Testis (tissue), 2 donors: ENCODE measurements around the gene PI4KA.

Experiments
- POLR2A ChIP-seq: fragments of 450-650 bp; IDR thresholded peaks from one replicate; pipeline ENCODE4 v1.6.1; 2017; ENCODE audit warnings: antibody characterized with exemption, mild to moderate bottlenecking, moderate library complexity
- TF ChIP-seq, protein P1 (sequence below), 3 experiments: fragments of 450-650 bp in 2 of 3; fragments of 200-600 bp in 1 of 3; sonication (generic) in 1 of 3; IDR thresholded peaks; one replicate each; pipeline ENCODE4 v1.5.1; 2016 to 2019; ENCODE audit warnings: antibody characterized with exemption in 3 of 3, mild to moderate bottlenecking in 2 of 3, moderate library complexity in 1 of 3

DNA sequence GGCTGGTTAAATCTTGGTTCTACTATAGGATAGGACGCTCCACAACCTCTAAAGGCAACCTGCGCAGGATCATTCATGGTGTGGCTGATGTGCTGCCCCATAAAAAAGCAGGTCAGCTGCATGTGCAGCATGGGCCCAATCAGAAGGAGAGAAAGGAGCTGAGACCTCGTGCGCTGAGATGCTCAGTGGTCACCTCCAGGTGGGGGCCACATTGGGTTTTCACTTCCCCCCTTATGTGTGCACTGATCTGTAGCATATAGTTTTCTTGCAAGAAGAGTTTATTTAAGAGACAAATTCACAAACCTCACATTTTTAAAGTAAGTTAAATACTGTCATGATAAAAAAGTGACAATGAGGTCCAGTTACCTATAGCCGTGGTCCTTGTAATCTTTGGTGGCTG lies 60.4 kb downstream of the PI4KA start:
- TF ChIP-seq, protein P1, sequence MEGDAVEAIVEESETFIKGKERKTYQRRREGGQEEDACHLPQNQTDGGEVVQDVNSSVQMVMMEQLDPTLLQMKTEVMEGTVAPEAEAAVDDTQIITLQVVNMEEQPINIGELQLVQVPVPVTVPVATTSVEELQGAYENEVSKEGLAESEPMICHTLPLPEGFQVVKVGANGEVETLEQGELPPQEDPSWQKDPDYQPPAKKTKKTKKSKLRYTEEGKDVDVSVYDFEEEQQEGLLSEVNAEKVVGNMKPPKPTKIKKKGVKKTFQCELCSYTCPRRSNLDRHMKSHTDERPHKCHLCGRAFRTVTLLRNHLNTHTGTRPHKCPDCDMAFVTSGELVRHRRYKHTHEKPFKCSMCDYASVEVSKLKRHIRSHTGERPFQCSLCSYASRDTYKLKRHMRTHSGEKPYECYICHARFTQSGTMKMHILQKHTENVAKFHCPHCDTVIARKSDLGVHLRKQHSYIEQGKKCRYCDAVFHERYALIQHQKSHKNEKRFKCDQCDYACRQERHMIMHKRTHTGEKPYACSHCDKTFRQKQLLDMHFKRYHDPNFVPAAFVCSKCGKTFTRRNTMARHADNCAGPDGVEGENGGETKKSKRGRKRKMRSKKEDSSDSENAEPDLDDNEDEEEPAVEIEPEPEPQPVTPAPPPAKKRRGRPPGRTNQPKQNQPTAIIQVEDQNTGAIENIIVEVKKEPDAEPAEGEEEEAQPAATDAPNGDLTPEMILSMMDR (IDR thresholded peaks at IDR 0.05): no peak
- no peak for TF ChIP-seq POLR2A
